Iris pigment epithelial cell (primary cell): Measurements from ENCODE around the gene POU5F1.
"Not testable (repeated sequence)": the region's sequence is repeated elsewhere in the genome, so short reads cannot be mapped to it uniquely, and the experiment has no call there.

Experiments
- DNase-seq: peaks from one replicate; pipeline ENCODE4 v3.0.0-alpha.2; 2011; ENCODE audit warnings: low read depth

POU5F1 gene

DNA sequence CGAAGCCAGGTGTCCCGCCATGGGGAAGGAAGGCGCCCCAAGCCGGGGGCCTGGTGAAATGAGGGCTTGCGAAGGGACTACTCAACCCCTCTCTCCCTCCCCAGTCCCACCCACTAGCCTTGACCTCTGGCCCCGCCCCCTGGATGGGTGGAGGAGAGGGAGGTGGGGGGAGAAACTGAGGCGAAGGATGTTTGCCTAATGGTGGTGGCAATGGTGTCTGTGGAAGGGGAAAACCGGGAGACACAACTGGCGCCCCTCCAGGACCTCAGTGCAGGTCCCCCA is at the start of gene POU5F1:
POU5F1 (minus strand) TSS at position 83 of the 282 bp plus-strand sequence; CDS start at position 21, 62 bp downstream.
- no peak for DNase-seq

DNA sequence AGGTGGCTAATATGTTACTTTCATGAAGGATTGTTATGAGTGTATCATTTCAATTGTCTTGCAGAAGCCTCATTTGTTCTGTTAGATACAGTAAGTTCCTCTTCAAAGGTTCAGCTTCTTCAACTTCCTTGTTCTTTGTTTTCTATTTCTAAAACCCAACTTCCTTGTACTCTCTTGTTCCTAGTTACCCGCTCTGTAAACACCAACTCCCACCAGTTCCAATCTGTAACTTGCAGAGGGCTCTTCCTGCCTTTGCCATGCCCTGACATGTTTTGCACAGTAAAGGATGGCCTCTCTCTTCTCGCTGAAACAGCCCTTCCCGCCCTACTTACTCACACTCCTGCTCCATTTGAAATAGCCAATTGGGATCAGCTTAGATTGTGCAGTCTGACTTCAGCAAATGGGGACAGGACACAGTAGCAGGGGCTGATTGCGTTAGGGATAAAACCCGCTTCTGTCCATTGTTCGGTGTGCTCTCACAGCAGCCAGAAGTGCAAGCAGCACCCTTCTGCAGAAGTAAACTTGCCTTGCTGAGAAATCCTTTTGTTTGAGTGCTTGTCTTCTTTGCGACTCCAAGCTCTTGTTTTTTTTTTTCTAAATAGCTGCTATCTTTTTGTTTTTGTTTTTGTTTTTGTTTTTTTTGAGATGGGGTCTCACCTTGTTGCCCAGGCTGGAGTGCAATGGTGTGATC is 45.9 kb upstream of the POU5F1 start:
- DNase-seq = no peak

DNA sequence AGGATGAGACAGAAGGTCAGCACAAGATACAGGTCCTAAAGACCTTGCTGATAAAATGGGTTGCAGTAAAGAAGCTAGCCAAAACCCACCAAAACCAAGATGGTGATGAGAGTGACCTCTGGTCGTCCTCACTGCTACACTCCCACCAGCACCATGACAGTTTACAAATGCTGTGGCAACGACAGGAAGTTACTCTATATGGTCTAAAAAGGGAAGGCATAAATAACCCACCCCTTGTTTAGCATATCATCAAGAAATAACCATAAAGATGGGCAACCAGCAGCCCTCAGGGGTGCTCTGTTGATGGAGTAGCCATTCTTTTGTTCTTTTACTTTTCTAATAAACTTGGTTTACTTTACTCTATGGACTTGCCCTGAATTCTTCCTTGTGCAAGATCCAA is 44.7 kb upstream of the POU5F1 start:
- not testable (repeated sequence) for DNase-seq

DNA sequence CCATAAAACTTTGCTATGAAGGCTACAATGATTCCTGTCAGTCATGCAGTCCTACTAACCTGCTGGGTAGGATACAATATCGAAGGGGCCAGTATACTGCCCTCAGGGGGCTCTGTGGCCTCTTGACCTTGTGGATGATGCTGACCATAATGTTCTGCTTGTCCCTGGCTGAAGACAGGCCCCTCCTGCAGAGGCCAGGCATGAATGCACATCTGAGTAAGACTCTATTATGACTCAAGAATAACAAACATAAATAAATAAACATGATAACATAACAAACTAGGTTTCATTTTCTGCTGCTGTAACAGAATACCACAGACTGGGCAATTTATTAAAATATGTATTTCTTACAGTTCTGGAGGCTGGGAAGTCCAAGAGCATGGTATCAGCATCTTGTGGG is 44.0 kb upstream of the POU5F1 start:
- DNase-seq = no peak

DNA sequence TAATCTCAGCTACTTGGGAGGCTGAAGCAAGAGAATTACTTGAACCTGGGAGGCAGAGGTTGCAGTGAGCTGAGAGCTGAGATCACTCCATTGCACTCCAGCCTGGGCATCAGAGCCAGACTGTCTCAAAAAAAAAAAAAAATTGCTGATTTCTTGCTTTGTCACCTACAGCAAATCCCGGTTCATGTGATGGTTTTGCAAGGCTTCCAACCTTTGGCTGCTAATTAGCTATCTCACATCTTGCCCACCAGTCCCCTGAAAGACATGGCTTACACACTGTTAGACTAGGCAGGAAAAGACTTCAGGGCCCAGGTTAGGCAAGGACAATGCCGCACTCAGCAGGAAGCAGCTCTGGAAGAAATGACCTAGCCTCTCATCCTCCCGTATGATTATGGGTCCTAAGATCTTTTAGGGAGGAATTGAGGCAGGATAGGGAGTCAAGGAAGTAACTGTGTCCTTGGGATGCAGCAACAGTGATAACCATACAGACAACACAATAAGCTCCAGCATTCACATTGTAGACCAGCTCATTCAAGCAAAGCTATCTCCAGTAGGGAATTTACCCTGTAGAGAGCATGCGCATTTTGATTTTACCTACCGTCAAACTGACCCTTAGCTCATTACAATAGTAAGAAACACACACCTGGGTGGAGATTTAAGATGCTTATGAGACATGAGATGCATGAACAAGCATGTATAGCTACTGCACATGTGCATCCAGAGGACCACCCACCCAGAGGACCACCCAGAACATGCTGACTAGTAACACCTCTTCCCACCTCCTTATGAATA is 40.5 kb upstream of the POU5F1 start:
- DNase-seq = no peak

DNA sequence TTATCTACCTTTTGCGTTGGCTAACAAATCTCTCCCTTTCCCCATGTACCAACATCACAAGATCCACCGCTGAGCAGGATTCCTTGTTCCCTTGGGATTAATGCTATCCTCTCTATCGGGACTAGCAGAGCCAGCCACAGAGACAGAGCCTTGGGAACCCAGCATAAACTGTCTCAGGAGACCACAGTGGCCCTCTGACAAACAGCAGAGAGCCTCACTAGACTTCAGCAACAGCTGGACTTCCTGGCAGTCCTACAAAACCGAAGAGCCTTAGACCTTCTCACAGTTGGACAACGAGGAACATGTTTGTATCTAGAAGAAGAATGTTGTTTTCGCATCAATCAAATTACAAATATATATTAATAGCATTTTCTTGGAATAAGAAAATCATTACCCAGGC is 39.6 kb upstream of the POU5F1 start:
- DNase-seq = no peak

DNA sequence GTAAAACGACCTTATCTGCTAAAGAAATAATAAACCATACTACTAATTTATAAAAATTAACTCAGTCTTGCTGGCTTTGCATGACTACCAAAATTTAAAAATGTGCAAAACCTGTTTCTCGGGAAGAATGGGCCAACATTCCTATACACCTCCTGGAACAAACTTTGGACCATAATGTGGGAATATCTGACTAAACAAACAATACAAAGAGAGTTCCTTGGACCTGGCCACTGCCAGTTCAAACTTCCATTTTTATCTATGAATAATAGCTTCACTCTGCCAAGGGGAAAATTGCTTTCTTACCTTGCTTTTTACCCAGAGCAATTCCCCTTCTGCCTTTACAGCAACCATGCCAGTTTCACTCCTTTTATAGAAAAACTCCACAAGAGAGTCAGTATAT is 38.7 kb upstream of the POU5F1 start:
- no peak for DNase-seq

DNA sequence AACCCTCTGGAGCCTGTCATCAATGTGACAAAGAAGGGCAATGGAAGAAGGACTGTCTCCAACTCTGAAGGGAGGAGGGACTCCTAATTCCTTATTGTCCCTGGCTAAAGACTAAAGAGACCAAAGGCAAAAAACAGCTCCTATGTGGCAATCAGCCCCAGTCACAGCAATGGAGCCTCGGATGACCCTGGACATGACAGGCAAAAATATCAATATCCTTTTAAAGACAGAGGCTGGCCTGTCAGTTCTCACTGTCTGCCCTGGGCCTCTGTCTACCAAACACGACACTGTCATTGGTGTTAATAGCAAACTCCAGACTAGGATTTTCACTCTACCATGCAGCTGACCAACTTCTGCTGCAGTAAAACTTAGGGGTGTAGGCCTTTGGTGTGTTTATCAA is 38.0 kb upstream of the POU5F1 start:
- DNase-seq = no peak

DNA sequence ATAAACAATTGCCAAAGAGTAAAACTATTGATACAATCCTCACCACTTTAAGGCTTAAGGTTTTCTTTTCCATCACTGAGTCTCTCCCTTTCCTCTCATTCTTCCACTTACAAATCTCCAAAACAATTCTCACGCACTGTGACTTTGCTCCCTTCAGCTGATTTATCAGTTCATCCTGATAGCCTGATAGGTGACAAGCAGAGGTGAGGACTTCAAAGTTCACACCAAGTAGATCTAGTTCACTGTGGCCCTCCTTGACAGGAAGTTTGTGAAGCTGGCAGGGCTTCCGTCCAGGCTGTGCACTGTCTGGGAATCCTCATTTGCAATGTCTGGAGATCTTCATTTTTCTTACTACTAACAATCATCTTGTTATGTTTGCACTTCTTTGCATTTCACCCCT is 35.2 kb upstream of the POU5F1 start:
- DNase-seq = no peak

DNA sequence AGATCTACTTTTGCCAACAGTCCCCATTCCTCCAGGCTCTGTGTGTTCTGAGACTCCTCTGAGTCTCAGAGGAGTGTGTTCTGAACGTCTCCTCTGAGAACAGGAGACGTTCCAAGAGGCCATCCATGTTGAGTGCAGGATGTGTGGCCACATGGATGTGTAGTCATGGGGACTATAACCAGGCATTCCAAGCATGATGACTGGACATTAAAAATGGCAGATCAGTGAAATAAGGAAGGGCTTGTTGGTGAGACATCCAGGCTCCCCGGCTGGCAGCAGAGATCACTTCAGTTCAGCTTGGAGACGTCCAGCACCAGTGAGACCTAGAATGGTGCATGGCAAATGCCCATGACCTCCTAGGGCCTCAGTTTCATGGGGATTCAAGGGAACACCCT is 34.3 kb upstream of the POU5F1 start:
- no peak for DNase-seq

DNA sequence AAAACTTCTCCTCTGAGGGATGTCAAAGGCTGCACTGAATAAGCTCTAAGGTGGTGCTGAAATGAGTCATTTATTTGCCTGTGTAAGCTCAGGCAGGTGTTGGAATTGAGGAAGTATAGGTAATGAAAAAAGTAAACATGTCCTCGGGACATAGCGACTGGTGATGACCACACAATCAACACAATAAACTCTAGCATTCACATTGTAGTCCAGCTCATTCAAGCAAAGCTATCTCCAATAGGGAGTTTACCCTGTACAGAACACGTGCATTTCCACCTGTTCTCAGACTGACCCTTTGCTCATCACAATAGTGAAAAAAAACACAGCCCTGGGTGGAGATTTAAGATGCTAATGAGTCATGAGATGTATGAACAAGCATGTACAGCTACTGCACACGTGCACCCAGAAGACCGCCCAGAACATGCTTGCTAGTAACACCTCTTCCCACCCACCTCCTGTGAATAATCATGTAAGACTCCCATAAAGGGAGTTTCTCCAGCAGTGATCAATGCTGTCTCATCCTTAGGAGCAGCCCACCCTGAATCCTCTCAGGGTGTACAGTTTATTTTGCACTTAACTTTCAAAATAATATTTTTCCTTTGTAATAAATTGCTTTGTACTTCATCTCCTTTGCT is 33.0 kb upstream of the POU5F1 start:
- peak; percentile 81 for DNase-seq

DNA sequence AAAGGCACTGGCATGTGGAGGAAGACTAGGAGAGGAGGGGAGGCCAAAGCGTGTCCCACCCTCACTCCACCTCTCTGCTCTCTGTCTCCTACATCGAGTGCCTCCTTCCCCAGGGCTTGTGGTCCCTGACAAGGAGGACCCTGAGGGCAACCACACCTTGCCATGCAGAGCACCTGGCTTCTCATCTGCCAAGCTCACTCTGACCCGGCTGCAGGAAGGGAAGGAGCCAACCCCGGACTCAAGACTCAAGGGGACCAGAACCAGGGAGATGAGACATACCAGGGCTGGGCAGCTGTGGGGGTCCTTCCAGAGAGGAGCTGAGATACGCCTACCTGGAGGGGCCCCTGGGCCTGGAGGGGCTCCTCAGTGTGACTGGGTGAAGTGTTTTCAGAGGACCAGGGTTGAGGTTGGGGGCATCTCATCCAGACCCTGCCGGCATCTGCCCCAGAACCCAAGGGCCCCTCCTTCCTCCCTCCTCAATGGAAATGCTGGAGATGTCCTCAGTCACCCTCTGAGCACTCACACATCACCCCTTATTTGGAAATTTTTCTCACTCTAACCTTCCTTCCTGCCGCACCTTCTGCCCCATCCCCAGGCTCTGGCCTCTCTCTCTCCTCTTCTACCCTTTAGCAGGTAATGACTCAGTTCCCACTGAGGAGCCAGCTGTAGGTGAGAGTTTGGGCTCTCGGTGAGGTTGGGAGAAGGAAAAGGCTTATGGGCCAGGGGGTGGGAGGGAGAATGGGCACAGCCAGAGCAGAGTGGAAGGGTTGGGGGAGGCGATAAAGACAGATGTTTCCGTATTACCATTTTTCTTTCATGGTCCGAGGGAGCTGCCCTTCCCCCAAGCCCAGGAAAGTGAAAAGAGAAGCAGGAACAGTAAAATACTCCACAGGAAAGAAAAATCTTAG is 32.0 kb upstream of the POU5F1 start:
- no peak for DNase-seq

DNA sequence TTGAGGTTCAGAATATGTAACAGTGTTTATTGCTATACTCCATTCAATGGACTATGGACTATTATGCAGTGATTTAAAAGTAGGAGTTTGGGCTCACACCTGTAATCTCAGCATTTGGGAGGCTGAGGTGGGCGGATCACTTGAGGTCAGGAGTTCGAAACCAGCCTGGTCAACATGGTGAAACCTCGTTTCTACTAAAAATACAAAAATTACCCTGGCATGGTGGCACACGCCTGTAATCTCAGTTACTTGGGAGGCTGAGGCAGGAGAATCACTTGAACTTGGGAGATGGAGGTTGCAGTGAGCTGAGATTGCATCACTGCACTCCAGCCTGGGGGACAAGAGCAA is 28.6 kb upstream of the POU5F1 start:
- DNase-seq = not testable (repeated sequence)

DNA sequence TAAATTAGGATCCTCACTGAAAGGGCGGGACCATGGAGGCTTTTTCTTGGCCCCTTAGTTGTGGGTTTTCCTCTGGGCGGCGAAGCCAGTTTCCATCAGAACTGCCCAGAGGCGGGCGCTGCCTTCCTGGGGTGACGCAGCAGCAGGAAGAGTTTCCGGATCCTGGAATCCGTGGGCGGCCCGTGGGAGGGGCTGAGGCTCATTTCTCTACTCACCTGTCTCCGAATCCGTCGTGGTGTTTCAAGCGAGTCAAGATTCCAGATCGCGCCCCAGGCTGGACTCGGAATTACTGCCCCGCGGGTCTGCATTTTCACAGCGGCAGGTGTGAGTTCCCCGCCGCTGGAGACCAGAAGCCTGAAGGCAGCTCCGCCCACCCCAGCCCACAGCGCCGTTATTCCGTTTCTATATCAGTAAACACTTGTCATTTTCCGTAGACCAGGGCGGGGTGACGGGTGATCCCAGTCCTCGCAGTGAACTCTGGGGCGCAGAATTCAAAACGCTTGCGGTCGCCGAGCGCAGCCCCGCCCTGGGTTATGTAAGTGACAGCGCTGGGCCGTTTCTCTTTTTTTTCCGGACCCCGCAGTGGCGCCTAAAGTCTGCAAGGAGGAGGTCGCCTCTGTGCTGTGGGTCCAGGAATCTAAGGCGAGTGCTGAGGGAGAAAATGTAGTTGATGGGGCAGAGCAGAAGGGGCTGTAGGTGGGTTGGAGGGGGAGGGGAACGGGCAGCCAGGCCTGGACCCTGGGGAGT is 27.2 kb upstream of the POU5F1 start:
- peak; percentile 70 for DNase-seq

DNA sequence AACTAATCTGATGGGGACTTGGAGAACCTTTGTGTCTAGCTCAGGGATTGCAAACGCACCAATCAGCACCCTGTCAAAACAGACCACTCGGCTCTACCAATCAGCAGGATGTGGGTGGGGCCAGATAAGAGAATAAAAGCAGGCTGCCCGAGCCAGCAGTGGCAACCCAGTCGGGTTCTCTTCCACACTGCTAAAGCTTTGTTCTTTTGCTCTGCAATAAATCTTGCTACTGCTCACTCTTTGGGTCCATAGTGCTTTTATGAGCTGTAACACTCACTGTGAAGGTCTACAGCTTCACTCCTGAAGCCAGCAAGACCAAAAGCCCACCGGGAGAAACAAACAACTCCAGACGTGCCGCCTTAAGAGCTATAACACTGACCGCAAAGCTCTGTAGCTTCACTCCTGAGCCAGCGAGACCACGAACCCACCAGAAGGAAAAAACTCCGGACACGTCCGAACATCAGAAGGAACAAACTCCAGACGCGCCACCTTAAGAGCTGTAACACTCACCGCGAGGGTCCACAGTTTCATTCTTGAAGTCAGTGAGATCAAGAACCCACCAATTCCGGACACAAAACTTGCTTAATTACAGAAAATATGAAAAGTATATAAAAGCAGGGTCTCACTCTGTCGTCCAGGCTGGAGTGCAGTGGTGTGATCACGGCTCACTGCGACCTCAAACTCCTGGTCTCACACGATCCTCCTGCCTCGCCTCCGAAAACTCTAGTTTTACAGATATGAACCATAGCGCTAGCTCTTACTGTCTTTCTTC is 26.0 kb upstream of the POU5F1 start:
- not testable (repeated sequence) for DNase-seq

DNA sequence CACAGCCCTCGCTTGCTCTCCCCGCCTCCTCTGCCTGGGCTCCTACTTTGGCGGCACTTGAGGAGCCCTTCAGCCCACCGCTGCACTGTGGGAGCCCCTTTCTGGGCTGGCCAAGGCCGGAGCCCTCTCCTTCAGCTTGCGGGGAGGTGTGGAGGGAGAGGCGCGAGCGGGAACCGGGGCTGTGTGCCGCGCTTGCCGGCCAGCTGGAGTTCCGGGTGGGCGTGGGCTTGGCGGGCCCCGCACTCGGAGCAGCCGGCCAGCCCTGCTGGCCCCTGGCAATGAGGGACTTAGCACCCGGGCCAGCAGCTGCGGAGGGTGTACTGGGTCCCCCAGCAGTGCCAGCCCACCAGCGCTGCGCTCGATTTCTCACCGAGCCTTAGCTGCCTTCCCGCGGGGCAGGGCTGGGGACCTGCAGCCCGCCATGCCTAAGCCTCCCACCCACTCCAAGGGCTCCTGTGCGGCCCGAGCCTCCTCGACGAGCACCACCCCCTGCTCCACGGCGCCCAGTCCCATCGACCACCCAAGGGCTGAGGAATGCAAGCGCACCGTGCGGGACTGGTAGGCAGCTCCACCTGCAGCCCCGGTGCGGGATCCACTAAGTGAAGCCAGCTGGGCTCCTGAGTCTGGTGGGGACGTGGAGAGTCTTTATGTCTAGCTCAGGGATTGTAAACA is 25.0 kb upstream of the POU5F1 start:
- DNase-seq = not testable (repeated sequence)

DNA sequence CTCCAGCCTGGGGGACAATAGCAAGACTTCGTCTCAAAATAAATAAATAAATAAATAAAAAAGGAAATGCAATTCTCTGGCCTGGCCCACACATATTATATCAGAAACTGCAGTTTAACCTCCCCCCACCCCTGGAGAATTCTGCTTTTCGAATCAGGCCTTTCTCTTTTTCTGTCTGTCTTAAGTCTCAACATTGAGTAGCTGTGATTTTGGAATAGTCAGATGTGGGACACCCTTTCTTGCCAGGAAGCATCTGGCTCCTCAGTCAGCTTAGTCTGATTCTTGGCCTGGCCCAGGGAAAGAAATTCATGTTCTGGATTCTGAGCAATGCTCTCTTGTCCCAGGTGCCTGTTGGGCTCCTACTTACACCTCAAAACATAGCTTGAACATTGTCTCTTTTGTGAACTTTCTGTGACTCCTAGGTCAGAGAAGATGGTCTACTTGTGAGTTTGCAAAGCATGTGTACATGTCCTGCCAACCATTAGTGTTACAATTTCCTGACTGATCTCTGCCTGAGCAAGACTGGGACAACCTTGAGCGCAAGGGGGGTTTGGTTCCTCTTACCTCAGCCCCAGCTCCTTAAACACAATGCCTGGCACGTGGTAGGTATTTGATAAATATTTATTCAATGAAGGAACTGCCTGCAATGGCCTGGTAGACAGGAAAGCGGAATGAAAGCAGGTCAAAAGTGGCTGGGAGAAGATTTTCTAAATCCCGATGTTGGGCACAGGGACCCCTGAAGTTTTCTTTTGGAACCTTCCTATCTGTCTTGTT is 23.8 kb upstream of the POU5F1 start:
- DNase-seq = no peak

DNA sequence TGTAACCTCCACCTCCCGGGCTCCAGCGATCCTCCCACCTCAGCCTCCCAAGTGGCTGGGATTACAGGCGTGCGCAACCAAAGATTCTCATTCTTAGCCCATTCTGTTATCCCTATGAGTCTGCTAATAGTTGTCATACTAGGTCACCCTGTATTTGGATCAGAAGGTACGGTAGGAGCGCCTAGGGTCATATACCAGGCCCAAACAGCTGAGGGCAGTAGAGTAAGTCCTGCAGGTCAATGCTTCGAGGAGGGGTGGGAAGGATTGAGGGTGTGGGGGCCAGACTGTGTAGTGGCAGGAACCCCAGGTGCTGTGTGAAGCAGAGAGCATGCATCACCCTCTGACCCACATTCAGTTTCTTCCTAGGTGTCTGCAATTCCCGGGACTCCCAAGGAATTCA is 22.7 kb upstream of the POU5F1 start:
- no peak for DNase-seq

DNA sequence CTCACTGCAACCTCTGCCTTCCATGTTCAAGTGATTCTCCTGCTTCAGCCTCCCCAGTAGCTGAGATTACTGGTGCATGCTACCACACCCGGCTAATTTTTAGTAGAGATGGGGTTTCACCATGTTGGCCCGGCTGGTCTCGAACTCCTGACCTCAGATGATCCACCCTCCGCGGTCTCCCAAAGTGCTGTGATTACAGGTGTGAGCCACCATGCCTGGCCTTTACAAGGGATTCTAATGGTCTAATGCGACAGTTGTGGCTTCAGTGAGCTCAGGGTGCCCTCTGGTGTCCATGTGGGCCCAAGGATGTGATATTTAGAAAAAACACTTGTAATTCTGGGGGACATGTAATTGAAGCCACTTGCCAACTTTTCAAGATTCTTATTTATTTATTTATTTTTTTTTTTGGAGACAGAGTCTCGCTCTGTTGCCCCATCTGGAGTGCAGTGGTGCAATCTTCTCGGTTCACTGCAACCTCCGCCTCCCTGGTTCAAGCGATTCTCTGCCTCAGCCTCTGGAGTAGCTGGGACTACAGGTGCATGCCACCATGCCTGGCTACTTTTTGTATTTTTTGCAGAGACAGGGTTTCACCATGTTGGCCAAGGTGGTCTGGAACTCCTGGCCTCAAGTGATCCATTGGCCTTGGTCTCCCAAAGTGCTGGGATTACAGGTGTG is 22.1 kb upstream of the POU5F1 start:
- peak; percentile 69 for DNase-seq
